GM19043 (cell line): Measurements from ENCODE around the gene SIAH1.
"Not testable (repeated sequence)": the region's sequence is repeated elsewhere in the genome, so short reads cannot be mapped to it uniquely, and the experiment has no call there.

Experiments
- ATAC-seq: cut with Tn5 transposase; IDR thresholded peaks from one replicate; pipeline ENCODE4 v1.9.1; 2021; ENCODE audit warnings: low read depth; ENCODE audit not compliant: unreplicated experiment

The SIAH1 gene

DNA sequence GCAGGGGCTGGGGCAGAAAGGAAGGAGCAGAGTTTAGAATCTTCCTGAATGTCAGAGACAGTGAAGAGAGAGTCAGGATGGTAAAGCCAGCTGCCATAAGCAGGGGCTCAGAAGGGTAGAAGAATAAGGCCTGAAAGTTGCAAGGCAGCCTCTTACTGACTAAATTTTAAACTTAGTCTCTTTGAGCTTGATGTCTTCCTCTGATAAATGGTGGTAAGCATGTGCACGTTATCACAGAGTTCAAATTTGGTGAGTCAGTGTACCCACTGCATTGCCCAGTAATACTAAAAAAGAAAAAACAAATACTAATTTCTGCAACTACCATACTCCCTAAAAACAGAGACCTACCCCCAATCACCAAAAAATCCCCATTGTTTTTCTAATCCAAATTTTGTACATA lies 45.2 kb downstream of the SIAH1 start:
- ATAC-seq = no peak

DNA sequence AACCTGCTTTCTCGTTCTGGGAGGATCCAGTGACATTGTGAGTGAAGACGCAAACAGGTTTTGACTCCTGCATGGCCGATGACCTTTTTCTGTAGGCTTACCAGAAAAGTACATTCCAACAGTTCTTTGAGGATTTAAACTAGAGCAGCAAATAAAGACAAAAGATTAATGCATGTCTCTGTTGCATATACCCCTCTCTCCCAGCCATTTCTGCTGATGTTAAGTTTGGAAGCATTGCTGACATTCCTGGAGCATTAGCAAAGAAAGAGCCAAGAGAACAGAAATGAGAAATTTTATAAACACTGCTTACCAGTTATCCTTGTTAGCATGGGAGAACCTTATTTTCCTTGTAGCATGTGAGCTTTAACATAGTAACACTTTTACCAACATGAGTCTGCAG lies 49.3 kb downstream of the SIAH1 start:
- no peak for ATAC-seq

DNA sequence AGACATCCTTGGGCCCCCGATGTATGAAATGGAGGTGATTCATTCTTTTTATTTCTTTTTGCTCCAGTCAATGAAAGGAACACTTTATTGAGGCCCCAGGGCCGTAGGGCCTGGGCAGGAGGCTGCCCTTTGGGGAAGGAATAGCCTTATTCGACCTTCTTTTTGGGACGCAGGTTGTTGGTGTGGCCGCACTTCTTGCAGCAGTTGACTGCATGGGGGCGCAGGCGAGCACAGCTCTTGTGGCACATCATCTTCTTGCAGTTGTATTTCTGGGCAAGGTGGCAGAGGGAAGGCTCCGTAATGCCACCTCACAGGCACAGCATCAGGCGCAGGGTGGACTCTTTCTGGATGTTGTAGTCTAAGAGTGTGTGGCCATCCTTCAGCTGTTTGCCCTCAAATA lies 50.9 kb downstream of the SIAH1 start:
- ATAC-seq = no peak

DNA sequence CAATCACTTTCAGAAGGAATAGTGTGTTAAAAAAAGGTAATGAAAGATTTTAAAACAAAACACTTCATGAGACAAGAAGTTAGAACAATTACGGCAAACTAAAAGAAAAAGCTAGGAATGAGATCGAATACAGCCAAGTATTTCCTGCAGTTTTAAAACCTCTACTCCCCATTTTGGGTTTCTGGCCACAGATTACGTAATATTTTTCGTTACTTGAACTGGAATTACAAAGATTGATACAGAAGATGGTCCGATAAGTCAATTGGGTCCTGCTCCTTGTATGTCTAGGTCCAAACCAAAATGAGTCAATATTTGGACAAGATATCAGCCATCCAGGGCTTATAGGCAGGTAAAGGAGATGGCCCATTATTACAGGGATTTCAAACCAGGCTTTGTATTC lies 52.2 kb downstream of the SIAH1 start:
- no peak for ATAC-seq

DNA sequence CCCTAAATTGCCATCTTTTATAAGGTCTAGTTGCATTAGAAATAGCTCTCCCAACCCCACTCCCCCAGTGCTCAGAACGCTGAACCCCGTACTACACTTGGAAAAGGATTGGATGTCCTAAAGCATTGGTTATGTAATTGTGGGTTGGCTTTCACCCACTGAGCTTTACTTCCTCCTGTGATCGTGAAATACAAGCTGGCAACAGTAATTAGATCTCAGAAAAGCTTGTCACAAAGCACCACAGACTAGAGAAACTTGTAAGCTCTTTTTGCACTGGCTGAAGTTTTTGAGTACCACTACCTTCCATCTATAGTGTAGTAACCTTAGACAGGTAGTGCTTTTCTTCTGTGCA lies 54.4 kb downstream of the SIAH1 start:
- no peak for ATAC-seq

DNA sequence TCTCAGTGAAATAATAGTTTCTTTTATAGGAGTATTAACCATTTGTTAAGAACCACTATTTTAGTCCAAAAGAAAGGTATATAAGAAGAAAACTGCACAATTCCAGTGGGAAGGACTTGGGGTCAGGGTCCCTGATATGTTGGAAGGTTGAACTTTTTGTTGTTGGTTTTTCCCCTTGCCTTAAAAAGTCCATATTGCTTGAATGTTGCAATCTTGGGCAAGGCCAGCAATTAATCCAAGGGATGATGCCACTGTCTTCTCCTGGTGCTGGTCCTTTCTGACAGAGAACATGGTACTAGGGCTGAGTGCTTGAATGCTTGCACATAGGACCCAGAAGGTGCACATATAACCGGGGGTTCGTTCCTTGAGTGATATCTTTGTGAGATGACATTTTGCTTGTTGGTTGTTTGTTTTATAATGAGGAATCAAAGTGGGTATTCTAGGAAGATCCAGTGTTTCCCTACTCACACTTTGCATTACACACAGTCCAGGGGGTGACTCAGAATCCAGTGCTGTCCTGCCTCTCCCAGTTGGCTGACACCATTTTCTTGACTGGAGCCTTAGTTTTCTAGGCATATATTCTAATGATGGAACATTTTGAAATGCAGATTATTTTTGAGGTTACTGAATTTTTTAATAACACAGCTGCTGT lies 54.9 kb downstream of the SIAH1 start:
- no peak for ATAC-seq

DNA sequence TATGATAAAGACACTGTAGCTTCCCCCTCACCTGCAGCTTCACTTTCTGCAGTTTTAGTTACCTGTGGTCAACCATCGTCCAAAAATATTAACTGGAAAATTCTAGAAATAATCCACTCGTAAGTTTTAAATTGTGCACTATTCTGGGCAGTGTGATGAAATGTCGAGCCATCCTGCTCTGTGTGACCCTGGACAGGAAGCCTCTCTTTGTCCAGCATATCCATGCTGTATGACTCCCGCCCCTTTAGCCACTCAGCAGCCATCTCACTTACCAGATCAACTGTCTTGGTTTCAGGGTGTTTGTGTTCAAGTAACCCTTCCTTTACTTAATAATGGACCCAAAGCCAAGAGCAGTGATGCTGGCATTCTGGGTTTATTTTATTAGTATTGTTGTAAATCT lies 56.1 kb downstream of the SIAH1 start:
- no peak for ATAC-seq

DNA sequence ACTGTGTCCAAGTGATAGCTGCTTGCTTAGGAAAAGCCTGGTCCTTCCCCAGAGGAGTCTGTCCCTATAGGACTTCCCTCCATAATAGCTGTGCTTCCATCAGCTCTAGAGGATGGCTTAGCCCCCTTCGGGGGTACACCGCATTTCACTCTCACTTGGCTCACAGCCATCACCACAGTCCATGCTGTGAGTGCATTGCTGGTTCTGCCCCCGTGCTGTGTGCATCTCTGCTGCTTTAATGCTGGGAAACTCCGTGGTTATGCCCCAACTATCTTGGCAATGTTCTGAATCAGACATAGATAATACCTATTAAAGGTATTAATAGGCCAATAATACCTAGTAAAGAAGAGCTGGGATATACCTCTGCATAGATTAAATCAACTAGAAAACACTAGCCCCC lies 58.3 kb downstream of the SIAH1 start:
- no peak for ATAC-seq

DNA sequence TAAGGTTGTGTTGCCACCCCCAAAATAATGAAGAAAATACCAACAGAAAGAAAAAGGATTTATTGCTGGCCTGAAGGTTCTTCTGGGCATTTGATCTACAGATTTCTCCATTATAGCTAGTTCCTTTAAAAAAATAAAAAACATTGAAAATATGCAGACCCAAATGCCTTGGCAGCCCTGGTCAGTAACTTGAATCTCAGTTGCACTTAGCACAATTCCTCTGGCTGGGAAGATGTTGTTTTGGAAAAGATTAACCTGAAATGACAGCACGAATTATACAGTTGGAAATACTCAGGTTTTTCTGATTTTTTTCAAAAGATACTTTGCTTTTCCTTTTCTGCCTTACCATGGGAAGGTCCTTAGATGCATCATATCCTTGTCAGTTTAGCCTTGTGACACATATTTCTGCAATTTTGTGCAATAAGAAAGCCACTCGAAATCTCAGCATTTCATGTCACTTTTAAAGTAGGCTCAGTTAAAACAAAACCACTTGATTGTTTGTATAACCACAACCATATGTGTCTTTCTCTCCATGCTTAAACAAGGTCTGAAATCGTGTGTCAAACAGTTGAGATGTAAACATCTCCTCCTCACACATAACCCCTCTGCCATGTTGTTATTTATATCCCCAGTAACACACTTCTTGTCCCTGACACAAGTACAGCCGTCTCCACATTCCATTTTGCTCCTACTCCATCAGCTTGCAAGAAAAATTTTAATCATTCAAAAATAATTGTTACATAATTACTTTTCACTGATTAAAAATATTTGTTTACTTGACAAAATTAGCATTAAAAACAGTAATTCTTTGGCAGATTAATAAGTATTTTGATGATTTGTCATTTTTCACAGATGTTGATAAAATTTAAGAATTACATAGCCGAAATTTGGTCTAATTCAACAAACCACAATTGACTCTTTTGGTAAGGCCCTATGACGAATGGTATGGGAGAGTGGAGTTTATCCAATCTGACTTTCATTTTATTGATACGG lies 61.1 kb downstream of the SIAH1 start:
- no peak for ATAC-seq

DNA sequence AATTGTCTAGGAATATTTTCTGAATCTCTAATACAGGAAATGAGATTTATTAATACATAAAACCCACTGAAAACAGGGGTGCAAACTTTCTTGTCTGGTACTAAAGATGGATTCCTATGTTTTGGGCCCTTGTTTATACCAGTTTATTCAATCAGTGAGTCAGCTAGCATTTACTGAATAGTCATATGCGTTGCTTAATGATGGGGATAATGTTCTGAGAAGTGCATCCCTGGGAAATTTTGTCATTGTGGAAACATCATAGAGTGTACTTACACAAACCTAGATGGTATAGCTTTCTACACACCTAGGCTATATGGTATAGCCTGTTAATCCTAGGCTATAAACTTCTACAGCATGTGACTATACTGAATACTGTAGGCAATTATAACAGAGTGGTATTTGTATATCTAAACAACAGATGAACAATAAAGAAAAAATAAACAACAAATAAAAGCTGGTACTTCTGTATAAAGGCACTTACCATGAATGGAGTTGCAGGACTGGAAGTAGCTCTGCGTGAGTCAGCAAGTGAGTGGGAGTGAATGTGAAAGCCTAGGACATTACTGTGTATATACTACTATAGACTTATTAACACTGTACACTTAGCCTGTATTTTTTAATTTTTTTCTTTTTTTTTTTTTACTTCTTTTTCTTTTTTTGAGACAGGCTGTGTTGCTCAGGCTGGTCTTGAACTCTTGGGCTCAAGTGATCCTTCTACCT lies 63.7 kb downstream of the SIAH1 start:
- ATAC-seq = no peak

DNA sequence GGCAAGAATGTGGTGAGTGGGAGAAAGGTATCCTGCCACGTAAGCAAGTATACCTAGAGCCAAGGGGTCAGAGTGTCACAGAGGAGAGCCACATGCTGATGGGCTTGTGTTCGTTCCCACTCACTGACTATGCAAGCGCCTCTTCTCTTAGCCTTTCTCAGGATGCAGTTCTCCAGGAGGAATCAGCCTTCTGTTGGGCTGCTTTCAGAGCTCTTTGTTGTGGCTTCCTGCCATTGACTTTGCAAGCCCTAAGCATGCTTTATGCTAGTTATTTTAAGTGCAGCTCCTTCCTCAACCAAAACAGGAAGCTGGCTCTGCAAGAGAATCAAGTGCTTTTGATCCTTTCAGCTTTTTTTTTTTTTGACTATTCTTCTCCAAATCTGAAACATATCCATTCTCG lies 66.6 kb downstream of the SIAH1 start:
- no peak for ATAC-seq

DNA sequence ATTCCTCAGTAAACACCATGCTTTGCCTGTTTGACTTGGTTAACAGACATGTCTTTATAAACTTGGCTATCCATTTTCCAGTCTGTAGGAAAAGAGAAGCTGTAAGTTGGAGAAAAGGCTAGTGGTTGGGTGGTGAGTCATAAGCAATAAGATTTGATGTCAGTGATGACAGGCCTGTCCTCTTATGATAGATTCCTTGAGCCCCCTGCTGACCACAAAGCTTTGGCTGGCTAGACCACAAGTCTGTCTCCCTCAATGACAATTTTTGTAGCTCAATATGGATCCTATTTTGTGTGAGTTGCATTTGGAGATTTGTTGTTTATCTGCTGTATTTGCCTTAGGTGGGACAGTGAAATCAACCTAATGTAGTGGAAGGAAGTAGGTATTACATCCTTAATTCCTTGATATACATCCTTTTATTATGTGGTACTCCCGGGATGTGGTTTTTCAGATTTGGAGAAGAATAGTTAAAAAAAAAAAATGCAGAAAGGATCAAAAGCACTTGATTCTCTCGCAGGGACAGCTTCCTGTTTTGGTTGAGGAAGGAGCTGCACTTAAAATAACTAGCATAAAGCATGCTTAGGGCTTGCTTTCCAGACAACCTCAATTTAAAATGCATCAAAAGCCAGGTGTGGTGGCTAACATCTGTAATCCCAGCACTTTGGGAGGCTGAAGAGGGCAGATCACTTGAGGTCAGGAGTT lies 67.4 kb downstream of the SIAH1 start:
- ATAC-seq = no peak

DNA sequence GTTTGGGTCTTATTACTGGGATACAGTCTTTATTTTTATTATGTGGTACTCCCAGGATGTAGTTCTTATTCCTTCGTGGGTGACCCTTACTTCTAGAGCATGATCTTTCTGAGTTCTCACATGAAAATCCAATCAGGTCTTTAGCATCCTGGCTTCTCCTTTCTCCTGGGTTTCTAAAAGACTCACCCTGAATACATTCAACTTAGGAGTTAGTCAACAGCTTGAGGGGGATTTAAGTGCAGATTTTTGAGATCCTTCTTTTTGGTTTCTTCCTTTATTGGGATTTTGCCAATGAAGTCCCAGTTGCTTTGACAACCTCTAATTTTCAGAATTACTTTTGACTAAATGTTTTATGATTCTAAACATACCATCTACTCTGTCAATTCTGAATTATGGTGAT lies 68.2 kb downstream of the SIAH1 start:
- ATAC-seq = no peak

DNA sequence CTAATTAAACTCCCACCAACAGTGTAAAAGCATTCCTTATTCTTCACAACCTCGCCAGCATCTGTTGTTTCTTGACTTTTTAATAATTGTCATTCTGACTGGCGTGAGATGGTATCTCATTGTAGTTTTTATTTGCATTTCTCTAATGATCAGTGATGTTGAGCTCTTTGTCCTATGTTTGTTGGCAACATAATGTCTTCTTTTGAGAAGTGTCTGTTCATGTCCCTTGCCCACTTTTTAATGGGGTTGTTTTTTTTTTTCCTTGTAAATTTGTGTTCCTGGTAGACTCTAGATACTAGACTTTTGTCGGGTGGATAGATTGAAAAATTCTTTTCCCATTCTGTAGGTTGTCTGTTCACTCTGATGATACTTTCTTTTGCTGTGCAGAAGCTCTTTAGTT lies 71.3 kb downstream of the SIAH1 start:
- not testable (repeated sequence) for ATAC-seq

DNA sequence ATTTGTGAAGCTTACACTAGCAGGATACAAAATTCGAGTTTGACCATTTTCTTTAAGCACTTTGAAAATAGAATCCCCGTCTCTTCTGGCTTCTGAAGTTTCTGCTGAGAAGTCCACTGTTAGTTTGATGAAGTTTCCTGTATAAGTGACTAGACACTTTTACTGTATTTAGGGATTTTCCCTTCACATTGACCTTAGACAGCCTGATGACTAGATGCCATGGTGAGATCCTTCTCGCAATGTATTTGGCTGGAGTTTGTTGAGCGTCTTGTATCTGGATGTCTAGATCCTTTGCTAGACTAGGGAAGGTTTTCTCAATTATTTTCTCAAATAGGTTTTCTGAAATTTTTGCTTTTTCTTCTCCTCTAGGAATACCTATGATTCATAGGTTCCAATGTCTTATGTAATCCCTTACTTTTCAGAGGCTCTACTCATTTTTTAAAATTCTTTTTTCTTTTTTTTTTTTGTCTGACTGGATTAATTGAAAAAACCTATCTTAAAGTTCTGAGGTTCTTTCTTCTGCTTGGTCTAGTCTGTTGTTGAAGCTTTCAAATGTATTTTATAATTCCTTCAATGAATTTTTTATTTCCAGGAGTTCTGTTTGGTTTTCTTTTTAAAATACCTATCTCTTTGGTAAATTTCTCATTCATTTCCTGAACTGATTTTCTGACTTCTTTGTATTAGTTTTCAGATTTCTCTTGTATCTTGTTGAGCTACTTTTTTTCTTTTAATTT lies 74.1 kb downstream of the SIAH1 start:
- no peak for ATAC-seq
